IMR-90 (cell line): ENCODE data around the gene ZW10. TPM values are rescaled to one million over a fixed set of nuclear protein-coding genes. Genes with fewer than 3 reads are reported as not detected.
"Not testable (repeated sequence)": the region's sequence is repeated elsewhere in the genome, so short reads cannot be mapped to it uniquely, and the experiment has no call there.

Source experiments
- ATAC-seq: fragments of 200-7000 bp; cut with Tn5 transposase; 2 replicates; pipeline ENCODE4 v1.9.1; 2020; ENCODE audit warnings: low read depth, mild to moderate bottlenecking, moderate library complexity
- BruUV-seq: library from RNA; stranded (reverse); fragments of 400-500 nt; replicated peaks from 2 replicates; lab custom pipeline; 2021; lab: Mats Ljungman, UMichigan
- CTCF ChIA-PET: fragments of 300-600 bp; formaldehyde crosslinking; extraction: SDS; loops from one replicate; lab custom pipeline; 2021; ENCODE audit warnings: antibody characterized with exemption; lab: Yijun Ruan, JAX
- POLR2A ChIA-PET: fragments of 300-600 bp; sonication (Branson Sonifier 250); formaldehyde crosslinking; loops from one replicate; lab custom pipeline; 2022; ENCODE audit warnings: antibody characterized with exemption; ENCODE audit not compliant: unreplicated experiment; lab: Charles Lee
- DNase-seq: peaks from one replicate; pipeline ENCODE4 v3.0.0; 2013
- H2AFZ ChIP-seq: replicated peaks from 2 replicates; pipeline ENCODE3; 2013; ENCODE audit warnings: low read length, mild to moderate bottlenecking; ENCODE audit not compliant: poor library complexity
- H2AK5ac ChIP-seq: 2 replicates; pipeline ENCODE4 v1.6.1; 2013; ENCODE audit warnings: low read depth, low read length, inconsistent platforms
- H2AK9ac ChIP-seq: replicated peaks from 2 replicates; pipeline ENCODE3; 2013; ENCODE audit warnings: mild to moderate bottlenecking, low read depth, low read length, moderate library complexity; ENCODE audit not compliant: poor library complexity
- H2BK120ac ChIP-seq: 2 replicates; pipeline ENCODE4 v1.6.1; 2013; ENCODE audit warnings: low read depth, low read length, inconsistent platforms
- H2BK15ac ChIP-seq: 3 replicates; pipeline ENCODE4 v1.6.1; 2013; ENCODE audit warnings: low read depth, low read length, inconsistent platforms
- H2BK20ac ChIP-seq: 2 replicates; pipeline ENCODE4 v1.6.1; 2013; ENCODE audit warnings: low read depth, mild to moderate bottlenecking, inconsistent platforms, low read length, moderate library complexity
- H2BK5ac ChIP-seq: 2 replicates; pipeline ENCODE4 v1.6.1; 2013; ENCODE audit warnings: mild to moderate bottlenecking, low read depth, low read length, inconsistent platforms; ENCODE audit not compliant: poor library complexity, severe bottlenecking
- H3K14ac ChIP-seq: replicated peaks from 2 replicates; pipeline ENCODE4 v1.6.1; 2013; ENCODE audit warnings: low read depth, low read length, inconsistent platforms
- H3K18ac ChIP-seq: 2 replicates; pipeline ENCODE4 v1.6.1; 2013; ENCODE audit warnings: low read depth, low read length, control low read depth
- H3K23ac ChIP-seq: 2 replicates; pipeline ENCODE4 v1.6.1; 2013; ENCODE audit warnings: low read depth, low read length, inconsistent platforms
- H3K27ac ChIP-seq: 2 replicates; pipeline ENCODE4 v1.5.1; 2013; ENCODE audit warnings: mild to moderate bottlenecking, control low read depth, low read length; ENCODE audit not compliant: insufficient read depth
- H3K27me3 ChIP-seq: 2 replicates; pipeline ENCODE4 v1.6.1; 2013; ENCODE audit warnings: low read length; ENCODE audit not compliant: control insufficient read depth, insufficient read depth
- H3K36me3 ChIP-seq: 2 replicates; pipeline ENCODE4 v1.6.1; 2013; ENCODE audit warnings: low read length, mixed read lengths; ENCODE audit not compliant: control insufficient read depth, insufficient read depth
- H3K4ac ChIP-seq: 2 replicates; pipeline ENCODE4 v1.6.1; 2013; ENCODE audit warnings: low read depth, low read length, inconsistent platforms
- H3K4me1 ChIP-seq: 2 replicates; pipeline ENCODE4 v1.6.1; 2013; ENCODE audit warnings: low read length, mixed read lengths; ENCODE audit not compliant: control insufficient read depth, insufficient read depth
- H3K4me2 ChIP-seq: 2 replicates; pipeline ENCODE4 v1.6.1; 2013; ENCODE audit warnings: low read depth, mild to moderate bottlenecking, control low read depth, low read length, moderate library complexity
- H3K4me3 ChIP-seq: 2 replicates; pipeline ENCODE4 v1.5.1; 2013; ENCODE audit warnings: low read depth, mild to moderate bottlenecking, control low read depth, low read length, moderate library complexity; ENCODE audit not compliant: insufficient read depth
- H3K56ac ChIP-seq: 2 replicates; pipeline ENCODE4 v1.6.1; 2013; ENCODE audit warnings: low read length, inconsistent platforms; ENCODE audit not compliant: insufficient read depth; ENCODE audit errors: extremely low read depth
- H3K79me1 ChIP-seq, 2 experiments: 2 replicates each; pipeline ENCODE4 v1.6.1; 2013; ENCODE audit warnings: low read length in 2 of 2, inconsistent platforms in 1 of 2, low read depth in 1 of 2
- H3K9ac ChIP-seq: 2 replicates; pipeline ENCODE4 v1.6.1; 2013; ENCODE audit warnings: low read depth, low read length, control low read depth
- H3K9me1 ChIP-seq: 2 replicates; pipeline ENCODE4 v1.6.1; 2013; ENCODE audit warnings: low read length, inconsistent platforms; ENCODE audit not compliant: insufficient read depth
- H3K9me3 ChIP-seq: 2 replicates; pipeline ENCODE4 v1.6.1; 2013; ENCODE audit warnings: low read length; ENCODE audit not compliant: control insufficient read depth, insufficient read depth
- H4K20me1 ChIP-seq: 2 replicates; pipeline ENCODE4 v1.6.1; 2013; ENCODE audit warnings: low read length, inconsistent platforms; ENCODE audit not compliant: insufficient read depth
- H4K5ac ChIP-seq: 2 replicates; pipeline ENCODE4 v1.6.1; 2013; ENCODE audit warnings: mild to moderate bottlenecking, low read depth, low read length, control low read depth
- H4K8ac ChIP-seq, 2 experiments: 2 replicates each; pipeline ENCODE4 v1.6.1; 2013; ENCODE audit warnings: low read depth in 2 of 2, low read length in 2 of 2, control low read depth in 1 of 2, inconsistent platforms in 1 of 2
- H4K91ac ChIP-seq: 2 replicates; pipeline ENCODE4 v1.6.1; 2013; ENCODE audit warnings: low read depth, low read length, inconsistent platforms; ENCODE audit not compliant: insufficient read depth
- FOS ChIP-seq: fragments of 150-350 bp; IDR thresholded peaks from 2 replicates; pipeline ENCODE4 v1.6.1; 2016; ENCODE audit warnings: low read depth, low read length
- MAFK ChIP-seq: IDR thresholded peaks from 2 replicates; pipeline ENCODE4 v1.6.1; 2012; ENCODE audit warnings: low read depth, low read length, improper control_type of control experiment
- MXI1 ChIP-seq: IDR thresholded peaks from 2 replicates; pipeline ENCODE4 v1.6.1; 2012; ENCODE audit warnings: low read depth, mild to moderate bottlenecking, low read length, moderate library complexity, borderline replicate concordance
- POLR2A ChIP-seq: IDR thresholded peaks from 2 replicates; pipeline ENCODE4 v1.6.1; 2012; ENCODE audit warnings: mild to moderate bottlenecking, low read depth, low read length
- RCOR1 ChIP-seq: IDR thresholded peaks from 2 replicates; pipeline ENCODE4 v1.6.1; 2012; ENCODE audit warnings: mild to moderate bottlenecking, low read length, improper control_type of control experiment; ENCODE audit not compliant: insufficient replicate concordance
- RFX5 ChIP-seq: IDR thresholded peaks from 2 replicates; pipeline ENCODE4 v1.8.0; 2012; ENCODE audit warnings: low read depth, mild to moderate bottlenecking, low read length, moderate library complexity
- WGBS, 2 experiments: methylation state at CpG; one replicate each; pipeline versions ENCODE4 v1.1.5 to v1.1.7; 2013; ENCODE audit warnings: missing lambda C conversion rate in 2 of 2; ENCODE audit not compliant: insufficient read length in 1 of 2; ENCODE audit errors: extremely low coverage in 2 of 2; 5-methylcytosine and 5-hydroxymethylcytosine counted together
- dilution Hi-C: fragments of 300-500 bp; cut with HindIII; formaldehyde crosslinking; loops from one replicate; pipeline ENCODE4 v1.14.3; 2018; ENCODE audit warnings: low sequenced_read_pairs; ENCODE audit not compliant: unreplicated experiment
- in situ Hi-C: fragments of 300-500 bp; cut with MboI; formaldehyde crosslinking; loops from 3 replicates; pipeline ENCODE4 v1.14.3; 2019; ENCODE audit warnings: low sequenced_read_pairs, inconsistent platforms, mixed read lengths
- intact Hi-C: fragments of 100-400 bp; cut with micrococcal nuclease; formaldehyde crosslinking; loops from 2 replicates; pipeline ENCODE4 v1.10.0; 2022
- polyA plus RNA-seq, 3 experiments: library from polyadenylated mRNA; depleted of rRNA; stranded (reverse); fragments of >200 nt; gene quantifications; 2 replicates each; pipeline ENCODE4 v1.2.3, GENCODE V29; 2012; ENCODE audit warnings: low replicate concordance in 1 of 3
- total RNA-seq: library from RNA; depleted of rRNA; stranded (reverse); fragments of >200 nt; gene quantifications from 2 replicates; pipeline ENCODE4 v1.2.3, GENCODE V29; 2012
- TF ChIP-seq, protein P1 (sequence below): conservative IDR thresholded peaks from 2 replicates; pipeline ENCODE4 v1.5.1; 2012; ENCODE audit warnings: mild to moderate bottlenecking, low read depth, low read length, improper control_type of control experiment

Gene ZW10
- total and polyA plus RNA-seq, 2 of the 4 experiments (the other 2 are of a cell fraction), result 10.3 to 30.6 TPM

DNA sequence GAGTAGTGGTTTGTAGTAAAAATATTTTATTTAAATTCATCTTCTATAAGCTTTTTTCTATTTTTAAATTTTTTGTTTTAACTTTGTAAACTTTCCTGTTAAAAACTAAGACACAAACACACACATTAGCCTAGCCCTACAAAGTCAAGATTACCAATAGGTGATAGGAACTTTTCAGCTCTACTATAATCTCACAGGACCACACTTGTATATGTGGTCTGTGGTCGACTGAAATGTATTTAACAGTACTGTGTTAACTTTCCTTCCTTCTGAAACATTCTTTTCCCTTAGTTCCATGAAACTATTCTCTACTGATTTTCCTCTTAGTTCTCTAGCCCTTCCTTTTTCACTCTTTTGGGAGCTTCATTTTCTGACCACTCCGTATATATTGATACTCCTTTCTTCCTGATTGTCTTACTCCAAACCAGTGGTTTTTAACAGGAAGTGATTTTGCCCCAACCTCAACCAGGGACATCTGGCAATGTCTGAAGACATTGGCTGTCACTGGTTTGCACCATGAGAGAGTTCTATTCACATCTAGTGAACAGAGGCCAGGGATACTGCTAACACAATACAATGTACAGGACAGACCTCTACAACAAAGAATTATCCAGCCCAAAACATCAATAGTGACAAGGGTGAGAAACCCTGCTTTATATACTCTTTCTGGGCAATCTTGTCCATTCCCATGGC is 8.8 kb downstream of the ZW10 start:
- H2AK5ac ChIP-seq, result no peak overlapping the region
- dilution Hi-C loops, result no loop called here

DNA sequence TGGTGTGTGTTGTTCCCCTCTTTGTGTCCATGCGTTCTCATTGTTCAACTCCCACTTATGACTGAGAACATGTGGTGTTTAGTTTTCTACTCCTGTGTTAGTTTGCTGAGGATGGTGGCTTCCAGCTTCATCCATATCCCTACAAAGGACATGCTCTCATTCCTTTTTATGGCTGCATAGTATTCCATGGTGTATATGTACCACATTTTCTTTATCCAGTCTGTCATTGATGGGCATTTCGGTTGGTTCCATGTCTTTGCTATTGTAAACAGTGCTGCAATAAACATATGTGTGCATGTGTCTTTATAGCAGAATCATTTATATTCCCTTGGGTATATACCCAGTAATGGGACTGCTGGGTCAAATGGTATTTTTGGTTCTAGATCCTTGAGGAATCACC is 10.5 kb downstream of the ZW10 start:
- H3K18ac ChIP-seq, H2BK120ac ChIP-seq, H4K20me1 ChIP-seq, H4K8ac ChIP-seq, H3K4me1 ChIP-seq, H4K5ac ChIP-seq, in situ Hi-C loops, H3K23ac ChIP-seq, H2AFZ ChIP-seq, H2BK15ac ChIP-seq, H3K9me3 ChIP-seq, POLR2A ChIA-PET, H3K4me2 ChIP-seq, H3K27me3 ChIP-seq, H3K14ac ChIP-seq, H2BK20ac ChIP-seq, H4K91ac ChIP-seq, CTCF ChIA-PET, H3K4me3 ChIP-seq, intact Hi-C loops, dilution Hi-C loops, BruUV-seq, DNase-seq, H2BK5ac ChIP-seq, H2AK5ac ChIP-seq, H3K27ac ChIP-seq, H3K4ac ChIP-seq, H2AK9ac ChIP-seq, ATAC-seq, H3K9ac ChIP-seq, H3K56ac ChIP-seq, H3K9me1 ChIP-seq: not testable (repeated sequence)
- WGBS, 2 experiments, result no CpG with 5 or more reads among the region's 2 CpGs
- peaks cover 15 to 22% of the 10 kb centered on the region in 2 experiments; a peak in 3 of 4 replicates for H3K79me1 ChIP-seq
- H3K36me3 ChIP-seq, result peaks cover 14% of the 10 kb centered on the region

More for the DNA sequence above, 8.8 kb downstream of the ZW10 start:
- in situ Hi-C loops, result no loop called here
- ChIA-PET POLR2A (no interaction called here), CTCF (no interaction called here)
- Histone ChIP-seq H3K9ac (no peak overlapping the region), H3K79me1 (peaks cover 24% of the 10 kb centered on the region in 2 experiments), H4K5ac (no peak overlapping the region), H2BK20ac (no peak overlapping the region), H2AK9ac (no peak overlapping the region), H2BK120ac (no peak overlapping the region), H3K56ac (no peak overlapping the region), H2BK15ac (no peak overlapping the region), H3K4me3 (no peak overlapping the region), H3K4me1 (peaks cover 3% of the 10 kb centered on the region), H2BK5ac (no peak overlapping the region), H3K9me1 (no peaks in the 10 kb centered on the region), H3K14ac (no peak overlapping the region), H4K8ac (no peak overlapping the region), H3K18ac (no peak overlapping the region), H3K36me3 (peaks cover 10% of the 10 kb centered on the region), H2AFZ (no peak overlapping the region), H3K23ac (no peak overlapping the region), H4K91ac (no peak overlapping the region), H3K4me2 (no peak overlapping the region), H4K20me1 (peaks cover 9% of the 10 kb centered on the region), H3K27me3 (no peaks in the 10 kb centered on the region), H3K4ac (no peak overlapping the region), H3K9me3 (no peaks in the 10 kb centered on the region), H3K27ac (no peak overlapping the region)
- DNase-seq, result no peak
- BruUV-seq, result no TSS peak
- no peak for ATAC-seq
- intact Hi-C loops, result no loop called here
- TF ChIP-seq POLR2A, result no peak
- no peak for TF ChIP-seq RCOR1
- TF ChIP-seq MXI1, result no peak
- no peak for TF ChIP-seq FOS
- no peak for TF ChIP-seq RFX5
- TF ChIP-seq, protein P1, sequence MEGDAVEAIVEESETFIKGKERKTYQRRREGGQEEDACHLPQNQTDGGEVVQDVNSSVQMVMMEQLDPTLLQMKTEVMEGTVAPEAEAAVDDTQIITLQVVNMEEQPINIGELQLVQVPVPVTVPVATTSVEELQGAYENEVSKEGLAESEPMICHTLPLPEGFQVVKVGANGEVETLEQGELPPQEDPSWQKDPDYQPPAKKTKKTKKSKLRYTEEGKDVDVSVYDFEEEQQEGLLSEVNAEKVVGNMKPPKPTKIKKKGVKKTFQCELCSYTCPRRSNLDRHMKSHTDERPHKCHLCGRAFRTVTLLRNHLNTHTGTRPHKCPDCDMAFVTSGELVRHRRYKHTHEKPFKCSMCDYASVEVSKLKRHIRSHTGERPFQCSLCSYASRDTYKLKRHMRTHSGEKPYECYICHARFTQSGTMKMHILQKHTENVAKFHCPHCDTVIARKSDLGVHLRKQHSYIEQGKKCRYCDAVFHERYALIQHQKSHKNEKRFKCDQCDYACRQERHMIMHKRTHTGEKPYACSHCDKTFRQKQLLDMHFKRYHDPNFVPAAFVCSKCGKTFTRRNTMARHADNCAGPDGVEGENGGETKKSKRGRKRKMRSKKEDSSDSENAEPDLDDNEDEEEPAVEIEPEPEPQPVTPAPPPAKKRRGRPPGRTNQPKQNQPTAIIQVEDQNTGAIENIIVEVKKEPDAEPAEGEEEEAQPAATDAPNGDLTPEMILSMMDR, result no peak
- no peak for TF ChIP-seq MAFK
- WGBS, 2 experiments, result no CpG with 5 or more reads among the region's 2 CpGs
